Subcutaneous abdominal adipose tissue (tissue), 5 donors: ENCODE data around the gene KANSL1L.

ENCODE experiments used
- H3K27ac ChIP-seq: one replicate; pipeline ENCODE4 v1.7.0; 2013; ENCODE audit warnings: low read depth, mild to moderate bottlenecking, inconsistent platforms, low read length, moderate library complexity
- H3K27me3 ChIP-seq, 5 donors: one replicate each; pipeline ENCODE4 v1.7.0; 2013; ENCODE audit warnings: low read length in 5 of 5, inconsistent platforms in 1 of 5; ENCODE audit not compliant: control insufficient read depth in 5 of 5, insufficient read depth in 4 of 5
- H3K36me3 ChIP-seq, 5 donors: one replicate each; pipeline ENCODE4 v1.7.0; 2013; ENCODE audit warnings: low read length in 5 of 5; ENCODE audit not compliant: control insufficient read depth in 5 of 5, insufficient read depth in 5 of 5
- H3K4me1 ChIP-seq, 5 donors: one replicate each; pipeline ENCODE4 v1.7.0; 2013; ENCODE audit warnings: low read length in 5 of 5, mild to moderate bottlenecking in 3 of 5, moderate library complexity in 1 of 5; ENCODE audit not compliant: control insufficient read depth in 5 of 5, insufficient read depth in 5 of 5
- H3K4me3 ChIP-seq, 5 donors: one replicate each; pipeline ENCODE4 v1.7.0; 2013; ENCODE audit warnings: low read length in 5 of 5, low read depth in 1 of 5
- H3K9ac ChIP-seq, 5 donors: one replicate each; pipeline ENCODE4 v1.7.0; 2013; ENCODE audit warnings: low read length in 5 of 5, mild to moderate bottlenecking in 4 of 5, moderate library complexity in 3 of 5
- H3K9me3 ChIP-seq, 5 donors: one replicate each; pipeline ENCODE4 v1.7.0; 2013; ENCODE audit warnings: low read length in 5 of 5; ENCODE audit not compliant: control insufficient read depth in 5 of 5
- donor health status: healthy.
- donor health status: healthy.
- donor health status: healthy.
- donor health status: healthy.
- donor health status: healthy.

KANSL1L gene

DNA sequence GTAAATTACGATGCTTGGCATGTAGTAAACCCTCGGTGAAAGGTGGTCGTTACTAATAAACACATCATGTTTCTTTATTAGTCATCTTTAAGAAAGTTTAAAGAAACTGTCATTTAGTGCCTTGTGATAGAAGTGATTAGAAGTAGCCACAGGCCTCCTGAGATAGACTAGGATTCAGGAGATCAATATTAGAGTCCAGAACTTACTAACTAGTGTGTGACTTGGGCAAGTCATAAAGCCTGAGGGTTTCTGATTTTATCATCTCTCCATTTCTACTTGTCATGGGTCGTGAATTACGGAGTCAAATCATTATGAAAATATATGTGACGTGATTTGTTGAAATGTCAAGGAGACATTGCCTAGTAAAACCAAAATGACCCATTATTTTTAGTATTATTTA lies 162.1 kb downstream of the KANSL1L start:
- Histone ChIP-seq H3K27me3 (no peaks in the 10 kb centered on the region), H3K9ac (no peak overlapping the region), H3K27ac (no peak overlapping the region), H3K4me3 (no peak overlapping the region), H3K36me3 (peaks cover 7 to 18% (median 12%) of the 10 kb centered on the region in 5 donors), H3K4me1 (peaks cover 0 to 28% (median 16%) of the 10 kb centered on the region in 5 donors), H3K9me3 (no peaks in the 10 kb centered on the region)

DNA sequence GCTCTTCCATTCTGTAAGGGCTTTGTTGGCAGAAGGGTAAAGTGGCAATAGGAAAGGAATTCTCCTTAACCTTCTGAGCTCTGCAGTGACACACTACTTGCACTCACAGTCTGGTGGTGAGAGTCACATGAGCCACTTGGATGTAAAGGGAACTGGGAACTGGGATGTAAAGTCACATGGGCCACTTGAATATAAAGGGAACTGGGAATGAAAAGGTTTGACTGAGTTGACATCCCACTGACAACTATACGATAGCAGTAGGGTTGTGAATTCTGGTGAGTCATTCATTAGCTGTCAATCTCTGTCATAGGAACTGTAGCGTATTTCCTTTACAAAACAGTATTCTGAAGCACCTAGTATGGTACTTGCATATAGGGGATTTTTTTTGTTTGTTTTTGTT lies 163.3 kb downstream of the KANSL1L start:
- Histone ChIP-seq H3K27me3 (no peaks in the 10 kb centered on the region), H3K4me3 (no peak overlapping the region), H3K9ac (no peak overlapping the region), H3K4me1 (peaks cover 0 to 40% (median 28%) of the 10 kb centered on the region in 5 donors), H3K27ac (no peak overlapping the region), H3K36me3 (peaks cover 2 to 16% (median 11%) of the 10 kb centered on the region in 5 donors), H3K9me3 (no peaks in the 10 kb centered on the region)

DNA sequence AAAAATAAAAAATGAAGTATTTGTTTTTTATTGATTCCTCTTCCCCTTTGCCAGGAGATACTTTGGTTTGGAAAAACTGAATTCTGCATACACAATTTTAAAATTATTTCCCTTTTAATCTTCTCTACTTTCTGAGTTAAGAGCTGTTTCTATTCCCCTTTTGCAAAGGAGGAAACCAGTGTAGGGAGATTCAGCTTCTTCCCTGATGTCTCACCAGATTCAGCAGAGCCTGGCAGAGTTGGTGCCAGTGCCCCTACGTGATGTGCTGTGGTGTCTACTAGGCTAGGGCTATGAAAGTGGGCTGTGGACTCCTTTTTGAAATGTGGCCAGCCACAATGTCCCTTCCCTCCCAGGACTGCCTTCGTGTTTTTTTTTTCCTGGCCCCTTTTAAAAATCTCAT lies 166.3 kb downstream of the KANSL1L start:
- Histone ChIP-seq H3K27me3 (no peaks in the 10 kb centered on the region), H3K36me3 (peaks cover 0 to 6% (median 2%) of the 10 kb centered on the region in 5 donors), H3K4me1 (peaks cover 0 to 47% (median 36%) of the 10 kb centered on the region in 5 donors), H3K4me3 (no peak overlapping the region), H3K9ac (peak overlapping the region in 1 of 5 donors; percentile 26), H3K27ac (peak overlapping the region; percentile 46), H3K9me3 (no peaks in the 10 kb centered on the region)

DNA sequence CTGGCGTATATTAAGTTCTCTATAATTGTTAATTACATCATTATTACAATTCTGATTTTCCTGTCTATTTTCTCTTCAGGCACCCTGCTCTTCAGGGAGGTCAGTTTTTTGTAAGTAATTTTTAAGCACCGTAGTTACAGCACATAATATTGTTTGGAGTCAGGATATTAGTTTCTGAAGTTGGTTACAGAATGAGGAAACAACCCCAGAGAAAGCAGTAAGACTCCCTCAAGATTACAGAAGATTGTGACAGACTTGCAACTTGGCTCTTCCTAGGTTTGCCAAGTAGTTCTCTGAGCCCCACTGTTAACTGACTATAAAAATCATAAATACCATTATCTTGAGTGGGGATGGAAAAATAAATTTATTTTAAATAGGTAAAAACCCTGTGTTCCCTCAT lies 167.8 kb downstream of the KANSL1L start:
- Histone ChIP-seq H3K27ac (peak overlapping the region; percentile 85), H3K27me3 (no peaks in the 10 kb centered on the region), H3K4me1 (peaks cover 0 to 47% (median 36%) of the 10 kb centered on the region in 5 donors), H3K9me3 (no peaks in the 10 kb centered on the region), H3K4me3 (peak overlapping the region; percentile 91 to 99 (median 99)), H3K9ac (peak overlapping the region in 4 of 5 donors; percentile 76 to 95 (median 85)), H3K36me3 (peaks cover 0 to 6% (median 0%) of the 10 kb centered on the region in 5 donors)

DNA sequence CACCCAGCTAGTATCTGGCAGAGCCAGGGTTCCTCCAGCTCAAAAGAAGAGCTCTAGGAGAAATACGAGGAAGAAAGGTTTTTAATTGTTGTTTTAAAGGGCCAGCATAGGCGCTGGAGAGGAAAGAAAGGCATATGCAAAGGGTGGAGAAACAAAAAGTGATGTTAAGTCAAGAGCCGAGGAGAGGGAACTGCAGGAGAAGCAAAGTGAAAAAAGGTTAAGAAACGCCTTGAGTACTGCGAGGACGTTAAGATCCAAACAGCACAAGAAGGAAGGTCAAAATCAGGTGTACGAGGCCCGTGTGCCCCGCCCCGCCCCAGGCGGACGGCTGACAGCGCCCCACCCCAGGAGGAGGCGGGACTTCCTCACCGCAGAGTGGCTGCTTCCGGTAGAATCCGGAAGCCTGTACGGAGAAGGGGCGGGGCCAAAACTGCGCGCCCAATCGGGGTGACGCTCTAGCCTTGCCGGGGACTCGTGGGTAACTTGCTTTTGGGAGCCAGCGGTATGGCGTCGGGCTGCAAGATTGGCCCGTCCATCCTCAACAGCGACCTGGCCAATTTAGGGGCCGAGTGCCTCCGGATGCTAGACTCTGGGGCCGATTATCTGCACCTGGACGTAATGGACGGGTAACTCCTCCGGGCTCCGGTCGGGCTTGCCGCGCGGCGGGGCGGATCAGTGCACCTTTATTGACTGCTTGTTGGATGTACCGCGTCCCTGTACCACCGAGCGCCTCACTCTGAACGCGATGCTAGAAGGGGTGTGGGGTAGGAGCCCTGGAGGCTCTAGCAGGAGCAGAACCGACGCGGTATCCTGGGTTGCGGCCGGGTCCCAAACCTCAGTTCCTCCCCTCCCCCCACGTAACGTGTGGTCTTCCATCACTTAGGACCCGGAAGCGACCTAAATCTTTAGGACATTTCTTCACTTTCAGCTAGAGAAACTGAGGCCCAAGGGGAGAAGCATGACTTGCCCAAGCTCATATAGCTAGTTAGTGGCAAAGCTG lies 168.8 kb downstream of the KANSL1L start, which contains the start of gene RPE:
Gene RPE, plus strand, starts transcription at position 481 of the 1,000 bp plus-strand sequence. Its CDS starts 24 bp downstream, at position 505.
- Histone ChIP-seq H3K36me3 (peaks cover 0 to under 1% (median 0%) of the 10 kb centered on the region in 5 donors), H3K27ac (peak within 1 kb of the TSS; percentile 85), H3K4me3 (peak within 1 kb of the TSS; percentile 91 to 99 (median 99)), H3K27me3 (no peaks in the 10 kb centered on the region), H3K9me3 (no peaks in the 10 kb centered on the region), H3K9ac (peak within 1 kb of the TSS; percentile 68 to 95 (median 85)), H3K4me1 (peaks cover 0 to 45% (median 33%) of the 10 kb centered on the region in 5 donors)

DNA sequence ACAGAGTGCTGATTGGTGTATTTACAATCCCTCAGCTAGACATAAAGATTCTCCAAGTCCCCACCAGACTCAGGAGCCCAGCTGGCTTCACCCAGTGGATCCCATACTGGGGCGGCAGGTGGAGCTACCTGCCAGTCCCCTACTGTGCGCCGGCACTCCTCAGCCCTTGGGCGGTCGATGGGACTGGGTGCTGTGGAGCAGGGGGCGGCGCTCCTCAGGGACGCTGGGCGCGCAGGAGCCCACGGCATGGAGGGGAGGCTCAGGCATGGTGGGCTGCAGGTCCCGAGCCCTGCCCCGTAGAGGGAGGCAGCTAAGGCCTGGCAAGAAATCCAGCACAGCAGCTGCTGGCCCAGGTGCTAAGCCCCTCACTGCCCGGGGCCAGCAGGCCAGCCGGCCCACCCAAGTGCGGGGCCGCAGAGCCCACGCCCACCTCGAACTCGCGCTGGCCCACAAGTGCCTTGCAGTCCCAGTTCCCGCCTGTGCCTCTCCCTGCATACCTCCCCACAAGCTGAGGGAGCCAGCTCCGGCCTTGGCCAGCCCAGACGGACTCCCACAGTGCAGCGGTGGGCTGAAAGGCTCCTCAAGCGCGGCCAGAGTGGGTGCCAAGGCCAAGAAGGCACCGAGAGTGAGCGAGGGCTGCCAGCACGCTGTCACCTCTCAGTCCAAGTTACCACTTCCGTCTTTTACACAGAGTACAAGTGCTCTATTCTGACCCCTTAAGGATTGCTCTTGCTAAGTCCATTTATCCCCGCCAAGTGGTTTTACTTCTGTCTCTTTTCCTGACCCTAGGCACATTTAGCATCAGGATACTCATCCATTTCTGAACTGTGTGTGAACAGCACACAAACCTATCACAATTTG lies 170.5 kb downstream of the KANSL1L start:
- Histone ChIP-seq H3K9ac (no peak overlapping the region), H3K36me3 (no peaks in the 10 kb centered on the region), H3K27ac (no peak overlapping the region), H3K4me3 (no peak overlapping the region), H3K9me3 (no peaks in the 10 kb centered on the region), H3K4me1 (peaks cover 0 to 36% (median 30%) of the 10 kb centered on the region in 5 donors), H3K27me3 (no peaks in the 10 kb centered on the region)

DNA sequence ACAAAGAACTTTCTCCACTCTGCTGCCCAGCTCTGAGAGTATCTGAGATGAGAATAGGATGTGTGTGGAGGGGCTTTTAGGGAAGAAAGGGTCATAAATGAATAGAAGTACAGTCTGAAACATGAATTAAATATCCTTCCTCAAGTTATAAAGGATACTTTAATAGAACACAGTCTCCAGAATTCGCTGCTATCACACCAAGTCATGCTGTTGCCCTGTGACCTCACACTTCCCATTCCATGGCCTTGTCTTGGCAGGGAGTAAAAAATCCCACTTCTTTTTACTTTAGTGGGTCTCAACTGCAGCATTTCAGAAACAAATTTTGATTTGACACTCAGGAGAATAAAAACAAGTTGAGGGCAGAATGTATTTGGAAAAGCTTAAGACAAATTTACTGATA lies 172.6 kb downstream of the KANSL1L start:
- no peak overlapping the region for H3K27ac ChIP-seq
- H3K9me3 ChIP-seq = no peaks in the 10 kb centered on the region
- peaks cover 0 to 16% (median 14%) of the 10 kb centered on the region in 5 donors for H3K4me1 ChIP-seq
- H3K36me3 ChIP-seq = no peaks in the 10 kb centered on the region
- no peak overlapping the region for H3K4me3 ChIP-seq
- no peak overlapping the region for H3K9ac ChIP-seq
- H3K27me3 ChIP-seq = no peaks in the 10 kb centered on the region

DNA sequence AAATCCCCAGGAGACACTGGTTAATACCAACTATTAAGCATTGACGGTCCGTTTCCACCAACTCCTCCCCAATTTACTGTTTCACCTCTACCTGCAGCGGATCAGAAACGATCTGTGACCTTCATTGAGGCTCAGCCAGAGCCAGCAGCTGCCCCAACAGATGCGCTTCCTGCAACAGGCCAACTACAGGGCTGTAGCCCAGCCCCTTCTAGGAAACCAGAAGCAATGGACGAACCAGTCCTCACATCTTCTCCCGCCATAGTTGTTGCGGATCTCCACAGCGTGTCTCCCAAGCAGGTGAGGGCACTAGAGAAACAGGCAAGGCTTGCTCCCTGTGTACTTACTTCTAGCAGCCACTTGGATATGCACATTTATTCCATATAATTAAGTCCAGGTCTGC lies 177.2 kb downstream of the KANSL1L start:
- Histone ChIP-seq H3K9me3 (no peaks in the 10 kb centered on the region), H3K36me3 (no peaks in the 10 kb centered on the region), H3K27me3 (no peaks in the 10 kb centered on the region), H3K4me1 (no peaks in the 10 kb centered on the region), H3K4me3 (no peak overlapping the region), H3K9ac (no peak overlapping the region), H3K27ac (no peak overlapping the region)

DNA sequence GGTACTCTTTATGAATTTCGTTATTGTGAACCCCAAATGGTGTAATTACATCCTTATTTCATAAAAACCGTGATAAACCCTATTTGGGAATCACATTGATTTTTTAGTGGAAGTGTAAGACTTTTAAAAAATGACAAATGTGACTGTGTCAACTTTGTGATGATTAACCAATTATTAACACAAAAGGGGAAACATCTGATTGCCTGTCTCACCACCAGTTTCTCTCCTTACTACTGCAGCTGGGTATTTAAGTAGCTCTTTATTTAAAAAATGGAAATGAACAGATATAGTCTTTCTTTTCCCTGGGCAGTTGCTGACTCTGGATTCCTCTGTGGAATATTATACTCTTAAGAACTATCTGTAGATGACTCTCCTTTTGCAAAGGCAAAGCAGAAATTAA lies 180.4 kb downstream of the KANSL1L start:
- H3K4me1 ChIP-seq = peaks cover 0 to 3% (median 0%) of the 10 kb centered on the region in 5 donors
- no peak overlapping the region for H3K4me3 ChIP-seq
- H3K27me3 ChIP-seq = no peaks in the 10 kb centered on the region
- no peak overlapping the region for H3K9ac ChIP-seq
- H3K27ac ChIP-seq = no peak overlapping the region
- no peaks in the 10 kb centered on the region for H3K36me3 ChIP-seq
- no peaks in the 10 kb centered on the region for H3K9me3 ChIP-seq
